ENCODE data around the gene PRKCZ.

DNA sequence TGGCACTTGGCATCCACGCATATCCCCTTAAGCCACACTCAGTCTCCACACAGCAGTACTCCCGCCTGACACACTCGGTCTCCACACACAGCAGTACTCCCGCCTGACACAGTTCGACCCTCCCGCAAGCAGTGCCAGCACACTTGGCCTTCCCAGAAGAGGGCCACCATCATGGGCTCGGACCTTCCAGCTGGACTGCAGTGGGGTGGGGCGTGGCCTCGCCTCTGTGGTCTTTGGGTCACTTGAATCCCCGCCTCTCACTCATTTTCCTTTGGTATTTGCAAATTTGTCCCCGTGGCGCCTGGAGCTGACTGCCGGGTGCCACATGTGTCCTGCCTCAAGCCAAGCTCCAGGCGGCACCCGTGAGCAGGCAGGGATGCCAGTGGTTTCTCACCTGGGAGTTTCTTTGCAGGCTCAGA, 80.7 kb downstream of the PRKCZ start:
- TF ChIP-seq, protein P1, sequence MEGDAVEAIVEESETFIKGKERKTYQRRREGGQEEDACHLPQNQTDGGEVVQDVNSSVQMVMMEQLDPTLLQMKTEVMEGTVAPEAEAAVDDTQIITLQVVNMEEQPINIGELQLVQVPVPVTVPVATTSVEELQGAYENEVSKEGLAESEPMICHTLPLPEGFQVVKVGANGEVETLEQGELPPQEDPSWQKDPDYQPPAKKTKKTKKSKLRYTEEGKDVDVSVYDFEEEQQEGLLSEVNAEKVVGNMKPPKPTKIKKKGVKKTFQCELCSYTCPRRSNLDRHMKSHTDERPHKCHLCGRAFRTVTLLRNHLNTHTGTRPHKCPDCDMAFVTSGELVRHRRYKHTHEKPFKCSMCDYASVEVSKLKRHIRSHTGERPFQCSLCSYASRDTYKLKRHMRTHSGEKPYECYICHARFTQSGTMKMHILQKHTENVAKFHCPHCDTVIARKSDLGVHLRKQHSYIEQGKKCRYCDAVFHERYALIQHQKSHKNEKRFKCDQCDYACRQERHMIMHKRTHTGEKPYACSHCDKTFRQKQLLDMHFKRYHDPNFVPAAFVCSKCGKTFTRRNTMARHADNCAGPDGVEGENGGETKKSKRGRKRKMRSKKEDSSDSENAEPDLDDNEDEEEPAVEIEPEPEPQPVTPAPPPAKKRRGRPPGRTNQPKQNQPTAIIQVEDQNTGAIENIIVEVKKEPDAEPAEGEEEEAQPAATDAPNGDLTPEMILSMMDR (conservative IDR thresholded peaks at IDR 0.05; ENCODE audit: low read depth, low read length): no peak
- TF ChIP-seq EZH2 (IDR thresholded peaks at IDR 0.05; ENCODE audit: low read length, unreplicated experiment) (no peak), EZH2phosphoT487 (IDR thresholded peaks at IDR 0.05; ENCODE audit: borderline replicate concordance, low read length) (no peak)

Data from PC-3 (cell line).